ENCODE data around the gene THAP3.

THAP3 gene, protein sequence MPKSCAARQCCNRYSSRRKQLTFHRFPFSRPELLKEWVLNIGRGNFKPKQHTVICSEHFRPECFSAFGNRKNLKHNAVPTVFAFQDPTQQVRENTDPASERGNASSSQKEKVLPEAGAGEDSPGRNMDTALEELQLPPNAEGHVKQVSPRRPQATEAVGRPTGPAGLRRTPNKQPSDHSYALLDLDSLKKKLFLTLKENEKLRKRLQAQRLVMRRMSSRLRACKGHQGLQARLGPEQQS

GRCh38 chr1:6624710-6625583, at the start of gene THAP3:
Gene THAP3, plus strand, starts transcription at chr1:6624868. Its CDS starts 351 bp downstream, at chr1:6625219.
- DNase-seq (ENCODE audit: low read depth in 2 of 2, low spot score in 1 of 2) = peak; percentile 79 to 80

DNA sequence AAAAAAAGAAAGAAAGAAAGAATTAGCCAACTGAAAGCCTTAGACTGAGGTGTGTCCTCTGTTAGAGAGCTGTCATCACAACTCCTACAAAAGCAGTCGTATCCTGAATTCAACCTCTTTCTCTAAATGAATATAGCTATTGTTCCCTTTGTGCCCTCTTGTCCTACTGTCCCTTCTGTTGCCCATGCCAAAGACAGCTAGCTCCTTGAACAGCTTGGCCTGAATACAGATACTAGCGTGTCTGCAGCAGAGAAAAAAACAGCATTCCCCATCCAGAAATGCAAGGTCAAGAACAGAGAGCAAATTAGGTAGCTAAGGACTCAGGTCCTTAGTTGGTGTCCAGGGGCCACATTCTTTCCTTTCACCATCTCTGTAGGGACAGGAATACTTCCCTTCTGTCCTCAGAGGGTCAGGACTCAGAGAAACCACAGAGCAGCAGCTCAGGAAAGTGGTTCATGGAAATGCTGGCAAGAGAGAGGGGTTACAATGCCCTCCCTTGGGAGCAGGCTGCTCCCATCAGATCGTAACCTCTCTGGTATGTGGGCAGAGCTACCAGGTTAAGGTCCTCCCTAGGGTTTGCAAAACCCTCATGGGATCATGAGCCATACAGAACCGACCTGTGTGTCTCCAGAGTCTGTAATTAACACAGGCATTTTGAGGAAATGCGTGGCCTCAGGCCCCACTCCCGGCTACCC, 46.7 kb upstream of the THAP3 start:
- DNase-seq (ENCODE audit: low read depth in 2 of 2, low spot score in 1 of 2) = no peak

- DNase-seq (ENCODE audit: low read depth in 2 of 2, low spot score in 1 of 2) = no peak
Observed at GRCh38 chr1:6578624-6579373, 45.9 kb upstream of the THAP3 start.

DNA sequence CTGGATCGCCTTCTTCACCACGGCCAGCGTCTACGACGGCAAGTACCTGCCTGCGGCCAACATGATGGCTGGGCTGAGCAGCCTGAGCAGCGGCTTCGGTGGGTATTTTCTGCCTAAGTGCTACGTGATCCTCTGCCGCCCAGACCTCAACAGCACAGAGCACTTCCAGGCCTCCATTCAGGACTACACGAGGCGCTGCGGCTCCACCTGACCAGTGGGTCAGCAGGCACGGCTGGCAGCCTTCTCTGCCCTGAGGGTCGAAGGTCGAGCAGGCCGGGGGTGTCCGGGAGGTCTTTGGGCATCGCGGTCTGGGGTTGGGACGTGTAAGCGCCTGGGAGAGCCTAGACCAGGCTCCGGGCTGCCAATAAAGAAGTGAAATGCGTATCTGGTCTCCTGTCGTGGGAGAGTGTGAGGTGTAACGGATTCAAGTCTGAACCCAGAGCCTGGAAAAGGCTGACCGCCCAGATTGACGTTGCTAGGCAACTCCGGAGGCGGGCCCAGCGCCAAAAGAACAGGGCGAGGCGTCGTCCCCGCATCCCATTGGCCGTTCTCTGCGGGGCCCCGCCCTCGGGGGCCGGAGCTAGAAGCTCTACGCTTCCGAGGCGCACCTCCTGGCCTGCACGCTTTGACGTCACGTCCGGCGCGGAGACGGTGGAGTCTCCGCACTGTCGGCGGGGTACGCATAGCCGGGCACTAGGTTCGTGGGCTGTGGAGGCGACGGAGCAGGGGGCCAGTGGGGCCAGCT, 45.1 kb upstream of the THAP3 start, which contains the start of gene ZBTB48:
Gene ZBTB48, plus strand, starts transcription at position 621 of the 745 bp plus-strand sequence. CDS start 616 bp downstream, outside the sequence.
- peak; percentile 89 to 95 for DNase-seq (ENCODE audit: low read depth in 2 of 2, low spot score in 1 of 2)

GRCh38 chr1:6580119-6580592, 44.5 kb upstream of the THAP3 start:
- DNase-seq (ENCODE audit: low read depth in 2 of 2, low spot score in 1 of 2) = no peak

- DNase-seq (ENCODE audit: low read depth in 2 of 2, low spot score in 1 of 2) = no peak
Observed at GRCh38 chr1:6580593-6581409, 43.9 kb upstream of the THAP3 start.

GRCh38 chr1:6581561-6582305, 42.9 kb upstream of the THAP3 start:
- DNase-seq (ENCODE audit: low read depth in 2 of 2, low spot score in 1 of 2) = no peak

GRCh38 chr1:6582370-6582769, 42.3 kb upstream of the THAP3 start:
- DNase-seq (ENCODE audit: low read depth in 2 of 2, low spot score in 1 of 2) = no peak

DNA sequence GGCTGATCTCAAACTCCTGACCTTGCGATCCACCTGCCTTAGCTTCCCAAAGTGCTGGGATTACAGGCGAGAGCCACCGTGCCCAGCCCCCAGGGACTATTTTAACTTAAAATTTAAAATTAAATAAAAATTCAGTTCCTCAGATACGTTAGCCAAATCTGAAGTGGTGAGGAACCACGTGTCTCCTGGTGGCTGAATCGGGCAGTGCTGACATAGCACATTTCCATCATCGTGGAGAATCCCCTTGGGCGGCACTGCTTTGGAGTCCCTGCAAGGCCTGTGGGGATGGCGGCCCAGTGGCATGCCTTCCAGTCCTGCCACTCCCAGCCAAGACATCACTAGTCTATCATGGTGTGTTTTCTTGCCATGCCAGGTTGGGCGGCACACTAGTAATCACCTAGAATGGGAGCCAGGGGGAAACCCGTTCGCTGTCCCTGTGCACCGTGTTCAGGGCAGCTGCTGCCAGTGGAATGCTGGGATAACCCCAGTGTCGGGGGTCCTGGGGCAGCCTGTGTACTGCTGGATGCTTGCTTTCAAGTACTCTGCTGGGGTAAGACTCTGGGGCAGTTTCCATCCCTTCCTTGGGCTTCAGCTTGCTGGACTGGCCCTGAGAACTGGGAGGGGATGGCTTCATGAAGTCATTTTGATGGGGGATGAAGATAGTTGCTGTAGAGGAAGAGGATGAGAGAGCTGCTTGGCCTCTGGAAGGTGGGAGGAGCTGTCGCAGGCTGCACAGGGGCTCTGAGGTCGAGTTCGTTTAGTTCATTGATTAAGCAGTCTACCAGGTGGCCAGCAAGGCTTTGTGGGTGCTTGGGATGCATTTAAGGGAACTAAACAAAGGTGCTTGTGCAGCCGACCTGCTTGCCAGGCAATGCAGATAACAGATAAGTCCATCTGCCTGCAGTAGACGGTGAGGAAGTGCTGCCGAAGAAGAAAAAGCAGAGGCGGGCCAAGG, 40.3 kb upstream of the THAP3 start:
- no peak for DNase-seq (ENCODE audit: low read depth in 2 of 2, low spot score in 1 of 2)

GRCh38 chr1:6585081-6585722, 39.5 kb upstream of the THAP3 start:
- no peak for DNase-seq (ENCODE audit: low read depth in 2 of 2, low spot score in 1 of 2)

DNA sequence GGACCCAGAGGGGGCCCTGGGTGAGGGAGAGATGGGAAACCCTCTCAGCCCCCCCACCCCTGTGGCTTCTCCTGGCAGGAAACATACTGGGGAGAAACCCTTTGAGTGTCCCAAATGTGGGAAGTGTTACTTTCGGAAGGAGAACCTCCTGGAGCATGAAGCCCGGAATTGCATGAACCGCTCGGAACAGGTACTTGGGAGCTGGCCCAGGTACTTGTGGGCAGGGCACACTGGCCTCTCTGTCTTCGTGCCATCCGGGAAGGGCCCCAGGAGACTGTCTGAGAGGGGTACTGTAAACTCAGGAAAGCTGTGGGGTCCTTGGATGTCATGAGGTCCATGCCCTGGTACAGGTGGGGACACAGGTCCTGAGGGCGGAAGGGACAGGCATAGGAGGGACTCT, 38.8 kb upstream of the THAP3 start:
- no peak for DNase-seq (ENCODE audit: low read depth in 2 of 2, low spot score in 1 of 2)

- DNase-seq (ENCODE audit: low read depth in 2 of 2, low spot score in 1 of 2) = no peak
Observed at GRCh38 chr1:6586404-6586816, 38.3 kb upstream of the THAP3 start.

DNA sequence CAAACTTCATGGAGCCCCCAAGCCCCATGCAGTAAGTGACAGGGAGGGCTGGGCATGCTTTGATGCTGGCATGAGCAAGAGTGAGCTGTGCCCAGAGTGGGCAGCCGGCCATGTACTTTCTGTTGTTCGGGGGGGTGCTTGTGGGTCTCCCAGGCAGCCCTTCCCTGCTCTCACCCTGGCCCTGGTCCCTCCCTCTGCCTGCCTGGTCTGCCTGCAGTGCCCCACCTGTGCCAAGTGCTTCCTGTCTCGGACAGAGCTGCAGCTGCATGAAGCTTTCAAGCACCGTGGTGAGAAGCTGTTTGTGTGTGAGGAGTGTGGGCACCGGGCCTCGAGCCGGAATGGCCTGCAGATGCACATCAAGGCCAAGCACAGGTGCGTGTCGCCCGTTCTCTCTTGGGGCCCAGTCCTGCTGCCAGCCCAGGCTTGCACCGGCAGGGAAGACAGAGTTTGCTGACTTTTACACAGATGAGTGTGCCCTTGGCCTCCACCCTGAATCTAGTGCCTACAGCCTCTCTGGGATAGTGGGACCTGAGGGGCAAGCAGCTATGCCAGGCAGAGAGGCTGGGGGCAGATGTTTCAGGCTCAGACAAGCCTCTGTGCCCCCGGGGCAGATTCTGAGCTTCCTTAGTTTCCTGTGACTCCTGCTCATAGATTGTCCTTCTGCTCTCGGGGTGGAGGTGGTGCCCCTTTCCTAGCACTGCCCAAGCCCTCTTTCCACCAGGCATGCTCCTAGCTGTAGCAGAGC, 37.2 kb upstream of the THAP3 start:
- DNase-seq (ENCODE audit: low read depth in 2 of 2, low spot score in 1 of 2) = no peak

GRCh38 chr1:6588128-6588892, 36.4 kb upstream of the THAP3 start:
- no peak for DNase-seq (ENCODE audit: low read depth in 2 of 2, low spot score in 1 of 2)

GRCh38 chr1:6588893-6589520, 35.7 kb upstream of the THAP3 start:
- DNase-seq (ENCODE audit: low read depth in 2 of 2, low spot score in 1 of 2) = no peak
